Hepatocyte (in vitro differentiated cells): ENCODE measurements around the gene SLC27A2. TPM values are rescaled to one million over a fixed set of nuclear protein-coding genes. Genes with fewer than 3 reads are reported as not detected.

Experiments
- DNase-seq: peaks from one replicate; pipeline ENCODE4 v3.0.0-alpha.2; 2016; ENCODE audit warnings: low spot score
- H2AFZ ChIP-seq: fragments of 200-600 bp; sonication (generic); 2 replicates; pipeline ENCODE4 v1.6.0; 2016; ENCODE audit warnings: antibody characterized with exemption, mild to moderate bottlenecking
- H3K27ac ChIP-seq: fragments of 200-600 bp; sonication (generic); 2 replicates; pipeline ENCODE4 v1.5.1; 2016; ENCODE audit warnings: mild to moderate bottlenecking
- H3K27me3 ChIP-seq: fragments of 200-600 bp; sonication (generic); 2 replicates; pipeline ENCODE4 v1.6.1; 2016
- H3K36me3 ChIP-seq: fragments of 200-600 bp; sonication (generic); replicated peaks from 2 replicates; pipeline ENCODE4 v1.5.1; 2016; ENCODE audit warnings: low read depth; ENCODE audit not compliant: insufficient read depth
- H3K4me1 ChIP-seq: fragments of 200-600 bp; sonication (generic); 2 replicates; pipeline ENCODE4 v1.5.1; 2016; ENCODE audit warnings: mild to moderate bottlenecking, moderate library complexity; ENCODE audit not compliant: insufficient read depth
- H3K4me2 ChIP-seq: fragments of 200-600 bp; sonication (generic); 2 replicates; pipeline ENCODE4 v1.6.0; 2016
- H3K4me3 ChIP-seq: fragments of 200-600 bp; sonication (generic); 2 replicates; pipeline ENCODE4 v1.5.1; 2016; ENCODE audit warnings: mild to moderate bottlenecking
- H3K79me2 ChIP-seq: fragments of 200-600 bp; sonication (generic); 2 replicates; pipeline ENCODE4 v1.6.0; 2017; ENCODE audit warnings: mild to moderate bottlenecking
- H3K9me2 ChIP-seq: fragments of 200-600 bp; sonication (generic); replicated peaks from 2 replicates; pipeline ENCODE4 v1.6.0; 2017; ENCODE audit warnings: mild to moderate bottlenecking; ENCODE audit not compliant: insufficient read depth
- H3K9me3 ChIP-seq: fragments of 200-600 bp; sonication (generic); 2 replicates; pipeline ENCODE4 v1.5.1; 2016; ENCODE audit warnings: low read depth, mild to moderate bottlenecking
- H4K20me1 ChIP-seq: fragments of 200-600 bp; sonication (generic); 2 replicates; pipeline ENCODE4 v1.6.0; 2016; ENCODE audit warnings: mild to moderate bottlenecking; ENCODE audit not compliant: insufficient read depth, poor library complexity, severe bottlenecking
- EZH2 ChIP-seq: fragments of 200-600 bp; sonication (generic); IDR thresholded peaks from 2 replicates; pipeline ENCODE4 v1.6.1; 2016; ENCODE audit warnings: antibody characterized with exemption, mild to moderate bottlenecking, borderline replicate concordance
- EZH2phosphoT487 ChIP-seq: fragments of 200-600 bp; sonication (generic); IDR thresholded peaks from one replicate; pipeline ENCODE4 v1.6.1; 2018; ENCODE audit warnings: antibody characterized with exemption, mild to moderate bottlenecking, low read depth, moderate library complexity; ENCODE audit not compliant: unreplicated experiment, severe bottlenecking
- WGBS: methylation state at CpG from one replicate; pipeline ENCODE4 v1.1.6; 2016; ENCODE audit warnings: low lambda C conversion rate; ENCODE audit errors: missing lambda C conversion rate; 5-methylcytosine and 5-hydroxymethylcytosine counted together
- polyA plus RNA-seq: library from polyadenylated mRNA; unstranded; fragments of >200 nt; fragmentation: Nextera tagmentation; extraction: Ambion mirVana; gene quantifications from 2 replicates; pipeline ENCODE4 v1.2.1, GENCODE V29; 2016
- total RNA-seq: library from RNA; depleted of rRNA; stranded (reverse); fragments of >200 nt; gene quantifications from 2 replicates; pipeline ENCODE4 v1.2.3, GENCODE V29; 2014
- TF ChIP-seq, protein P1 (sequence below): fragments of 200-600 bp; sonication (generic); IDR thresholded peaks from 2 replicates; pipeline ENCODE4 v1.5.1; 2016; ENCODE audit warnings: antibody characterized with exemption, mild to moderate bottlenecking; ENCODE audit not compliant: poor library complexity

The SLC27A2 gene
- total and polyA plus RNA-seq, 2 experiments from 2014 or later: 24.8 to 41.3 TPM

DNA sequence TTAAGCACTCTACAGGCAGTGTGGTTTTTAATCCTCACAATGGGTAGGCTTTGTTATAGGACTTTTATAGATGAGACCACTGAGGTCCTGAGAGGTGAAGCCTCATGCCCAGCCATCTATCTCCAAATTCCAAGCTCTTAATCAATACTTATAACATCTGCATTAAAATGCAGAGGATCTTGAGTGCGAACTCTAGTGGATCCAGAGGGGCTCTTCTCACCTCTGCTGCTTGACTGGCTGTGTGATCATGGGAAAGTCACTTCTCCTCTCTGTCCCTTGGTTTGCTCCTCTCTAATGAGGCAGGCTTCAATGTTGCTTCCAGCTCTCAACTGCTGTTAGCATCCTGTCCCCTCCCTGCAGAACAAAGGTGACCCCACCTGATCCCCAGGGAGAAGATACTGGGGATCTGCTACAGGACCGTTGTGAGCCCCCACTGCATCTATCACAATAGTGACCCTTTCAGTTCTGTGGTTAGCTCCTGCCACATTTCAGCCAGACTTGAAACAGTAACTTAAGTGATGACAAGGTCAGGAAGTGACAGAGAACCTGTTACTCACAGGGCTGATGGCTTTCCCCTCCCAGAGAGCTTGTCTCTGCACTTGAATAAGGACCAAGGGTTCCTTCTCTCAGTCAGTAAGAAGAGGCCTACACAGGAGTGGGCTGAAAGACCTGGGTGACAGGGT lies 1.3 kb downstream of the SLC27A2 start:
- no peaks in the 10 kb centered on the region for H4K20me1 ChIP-seq
- no peak overlapping the region for H3K27ac ChIP-seq
- no peaks in the 10 kb centered on the region for H3K36me3 ChIP-seq
- no peaks in the 10 kb centered on the region for H3K9me3 ChIP-seq
- no peaks in the 10 kb centered on the region for H3K9me2 ChIP-seq
- peaks cover 8% of the 10 kb centered on the region for H3K79me2 ChIP-seq
- peak overlapping the region; percentile 99 for H3K4me2 ChIP-seq
- peak overlapping the region; percentile 91 for H3K4me3 ChIP-seq
- peaks cover 7% of the 10 kb centered on the region for H3K4me1 ChIP-seq
- peaks cover 25% of the 10 kb centered on the region for H3K27me3 ChIP-seq
- TF ChIP-seq EZH2 (no peak), EZH2phosphoT487 (no peak)
- TF ChIP-seq, protein P1, sequence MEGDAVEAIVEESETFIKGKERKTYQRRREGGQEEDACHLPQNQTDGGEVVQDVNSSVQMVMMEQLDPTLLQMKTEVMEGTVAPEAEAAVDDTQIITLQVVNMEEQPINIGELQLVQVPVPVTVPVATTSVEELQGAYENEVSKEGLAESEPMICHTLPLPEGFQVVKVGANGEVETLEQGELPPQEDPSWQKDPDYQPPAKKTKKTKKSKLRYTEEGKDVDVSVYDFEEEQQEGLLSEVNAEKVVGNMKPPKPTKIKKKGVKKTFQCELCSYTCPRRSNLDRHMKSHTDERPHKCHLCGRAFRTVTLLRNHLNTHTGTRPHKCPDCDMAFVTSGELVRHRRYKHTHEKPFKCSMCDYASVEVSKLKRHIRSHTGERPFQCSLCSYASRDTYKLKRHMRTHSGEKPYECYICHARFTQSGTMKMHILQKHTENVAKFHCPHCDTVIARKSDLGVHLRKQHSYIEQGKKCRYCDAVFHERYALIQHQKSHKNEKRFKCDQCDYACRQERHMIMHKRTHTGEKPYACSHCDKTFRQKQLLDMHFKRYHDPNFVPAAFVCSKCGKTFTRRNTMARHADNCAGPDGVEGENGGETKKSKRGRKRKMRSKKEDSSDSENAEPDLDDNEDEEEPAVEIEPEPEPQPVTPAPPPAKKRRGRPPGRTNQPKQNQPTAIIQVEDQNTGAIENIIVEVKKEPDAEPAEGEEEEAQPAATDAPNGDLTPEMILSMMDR: no peak
- DNase-seq: no peak
- peak overlapping the region; percentile 93 for H2AFZ ChIP-seq
- WGBS: 76% methylated on average over 2 of the region's 2 CpGs

DNA sequence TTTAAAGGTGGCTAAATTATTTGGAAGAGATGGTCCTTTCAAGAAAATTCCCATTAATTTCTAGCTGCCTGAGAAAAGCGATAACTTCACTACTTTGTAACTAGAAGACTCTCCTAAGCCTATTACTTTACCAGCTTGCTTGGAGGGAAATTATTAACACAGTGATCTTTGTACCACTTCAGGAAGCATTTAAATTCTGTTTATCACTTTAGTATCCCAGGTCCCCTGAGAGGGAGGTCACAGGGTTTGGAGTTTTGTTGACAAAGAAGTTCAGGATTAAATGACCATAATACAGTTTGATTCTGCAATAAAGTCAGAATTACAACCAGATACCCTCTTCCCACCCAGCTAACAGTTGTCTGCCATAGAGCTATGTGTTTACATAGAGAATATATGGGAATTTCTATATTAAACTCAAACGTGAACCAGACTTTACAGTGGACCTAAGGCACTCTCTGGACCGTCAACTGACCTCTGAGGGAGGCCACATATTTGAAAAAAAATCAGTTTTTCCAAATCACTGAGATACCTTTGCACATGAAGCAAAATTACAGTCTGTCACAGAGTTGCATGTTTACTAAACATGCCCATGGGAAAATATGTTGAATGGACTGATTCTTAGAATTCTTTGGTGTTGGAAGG lies 3.0 kb downstream of the SLC27A2 start:
- peak overlapping the region; percentile 58 for H3K27ac ChIP-seq
- peak overlapping the region; percentile 99 for H3K4me2 ChIP-seq
- TF ChIP-seq, protein P1: no peak
- TF ChIP-seq EZH2: no peak
- no peak for TF ChIP-seq EZH2phosphoT487
- H3K4me1 ChIP-seq: peaks cover 7% of the 10 kb centered on the region
- no peak for DNase-seq
- H2AFZ ChIP-seq: no peak overlapping the region
- WGBS: 39% methylated on average over 3 of the region's 3 CpGs
- no peaks in the 10 kb centered on the region for H3K9me3 ChIP-seq
- H3K9me2 ChIP-seq: no peaks in the 10 kb centered on the region
- no peak overlapping the region for H3K4me3 ChIP-seq
- peaks cover 20% of the 10 kb centered on the region for H3K27me3 ChIP-seq
- H3K36me3 ChIP-seq: no peaks in the 10 kb centered on the region
- H3K79me2 ChIP-seq: peaks cover 11% of the 10 kb centered on the region
- H4K20me1 ChIP-seq: no peaks in the 10 kb centered on the region

DNA sequence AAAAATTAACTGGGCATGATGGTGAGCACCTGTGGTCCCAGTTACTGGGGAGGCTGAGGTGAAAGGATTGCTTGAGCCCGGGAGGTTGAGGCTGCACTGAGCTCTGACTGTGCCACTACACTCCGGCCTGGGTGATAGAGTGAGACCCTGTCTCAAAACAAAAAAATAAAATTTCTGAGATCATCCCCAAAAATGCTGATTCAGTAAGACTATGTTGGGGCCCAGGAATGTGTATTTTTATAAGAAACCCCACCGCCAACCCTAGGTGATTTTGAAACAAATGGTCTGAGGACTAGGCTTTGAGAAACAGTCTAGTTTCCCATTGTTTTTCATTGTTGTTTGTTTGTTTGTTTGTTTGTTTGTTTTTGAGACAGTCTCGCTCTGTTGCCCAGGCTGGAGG lies 4.1 kb downstream of the SLC27A2 start:
- TF ChIP-seq EZH2 (no peak), EZH2phosphoT487 (no peak)
- TF ChIP-seq, protein P1: no peak
- WGBS: 100% methylated on average over 4 of the region's 4 CpGs
- Histone ChIP-seq H3K9me3 (no peaks in the 10 kb centered on the region), H3K79me2 (peaks cover 11% of the 10 kb centered on the region), H3K4me2 (no peak overlapping the region), H3K4me1 (peaks cover 14% of the 10 kb centered on the region), H4K20me1 (no peaks in the 10 kb centered on the region), H3K4me3 (no peak overlapping the region), H3K27me3 (peaks cover 15% of the 10 kb centered on the region), H3K27ac (no peak overlapping the region), H3K9me2 (no peaks in the 10 kb centered on the region), H3K36me3 (no peaks in the 10 kb centered on the region), H2AFZ (no peak overlapping the region)
- no peak for DNase-seq
